Osteocyte (in vitro differentiated cells): ENCODE results near the gene ADD2. TPM values are rescaled to one million over a fixed set of nuclear protein-coding genes. Genes with fewer than 3 reads are reported as not detected.

ENCODE experiments used
- DNase-seq: peaks from one replicate; pipeline ENCODE4 v3.0.0; 2021; ENCODE audit warnings: mixed read lengths; ENCODE audit not compliant: unreplicated experiment; ENCODE audit errors: extremely low spot score
- H3K27ac Mint-ChIP-seq: one replicate; pipeline ENCODE4 v1.8.0; 2021; ENCODE audit warnings: mild to moderate bottlenecking, mixed read lengths; ENCODE audit not compliant: unreplicated experiment
- H3K27me3 Mint-ChIP-seq: one replicate; pipeline ENCODE4 v1.8.0; 2021; ENCODE audit warnings: mixed read lengths; ENCODE audit not compliant: unreplicated experiment
- H3K36me3 Mint-ChIP-seq: one replicate; pipeline ENCODE4 v1.8.0; 2021; ENCODE audit warnings: mixed read lengths; ENCODE audit not compliant: unreplicated experiment
- H3K4me1 Mint-ChIP-seq: one replicate; pipeline ENCODE4 v1.8.0; 2021; ENCODE audit warnings: mixed read lengths; ENCODE audit not compliant: unreplicated experiment
- H3K4me3 Mint-ChIP-seq: one replicate; pipeline ENCODE4 v1.8.0; 2021; ENCODE audit warnings: mild to moderate bottlenecking, moderate library complexity, mixed read lengths; ENCODE audit not compliant: unreplicated experiment
- H3K9me3 Mint-ChIP-seq: one replicate; pipeline ENCODE4 v1.8.0; 2021; ENCODE audit warnings: mixed read lengths; ENCODE audit not compliant: unreplicated experiment
- total RNA-seq: library from RNA; stranded (reverse); gene quantifications from 2 replicates; pipeline ENCODE4 v1.2.1, GENCODE V29; 2021
- TF ChIP-seq, protein P1 (sequence below): fragments of 200-600 bp; sonication (generic); IDR thresholded peaks from 2 replicates; pipeline ENCODE4 v1.5.0; 2021; ENCODE audit warnings: antibody characterized with exemption, mild to moderate bottlenecking, moderate library complexity

ADD2 gene
- total RNA-seq, 1 donor from 2014 or later: not detected

DNA sequence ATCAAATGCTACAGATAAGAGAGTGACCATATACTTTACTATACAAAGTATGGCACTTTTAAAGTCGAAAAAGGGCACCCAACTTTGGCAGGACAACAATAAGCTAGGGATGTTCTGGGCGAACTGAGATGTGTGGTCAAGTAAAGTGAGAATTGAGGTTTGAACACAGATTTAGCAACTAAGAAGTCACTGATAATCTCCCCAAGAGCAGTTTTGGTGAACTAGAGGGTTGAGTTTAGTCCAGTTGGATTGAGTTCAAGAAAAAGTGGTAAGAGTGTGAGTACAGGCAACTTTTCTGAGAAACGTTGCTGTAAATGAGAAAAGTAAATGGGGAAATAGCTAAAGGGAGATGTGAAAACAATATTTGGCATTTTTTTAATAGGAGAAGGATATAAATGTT lies 148.8 kb downstream of the ADD2 start:
- H3K4me1 Mint-ChIP-seq: no peaks in the 10 kb centered on the region
- TF ChIP-seq, protein P1, sequence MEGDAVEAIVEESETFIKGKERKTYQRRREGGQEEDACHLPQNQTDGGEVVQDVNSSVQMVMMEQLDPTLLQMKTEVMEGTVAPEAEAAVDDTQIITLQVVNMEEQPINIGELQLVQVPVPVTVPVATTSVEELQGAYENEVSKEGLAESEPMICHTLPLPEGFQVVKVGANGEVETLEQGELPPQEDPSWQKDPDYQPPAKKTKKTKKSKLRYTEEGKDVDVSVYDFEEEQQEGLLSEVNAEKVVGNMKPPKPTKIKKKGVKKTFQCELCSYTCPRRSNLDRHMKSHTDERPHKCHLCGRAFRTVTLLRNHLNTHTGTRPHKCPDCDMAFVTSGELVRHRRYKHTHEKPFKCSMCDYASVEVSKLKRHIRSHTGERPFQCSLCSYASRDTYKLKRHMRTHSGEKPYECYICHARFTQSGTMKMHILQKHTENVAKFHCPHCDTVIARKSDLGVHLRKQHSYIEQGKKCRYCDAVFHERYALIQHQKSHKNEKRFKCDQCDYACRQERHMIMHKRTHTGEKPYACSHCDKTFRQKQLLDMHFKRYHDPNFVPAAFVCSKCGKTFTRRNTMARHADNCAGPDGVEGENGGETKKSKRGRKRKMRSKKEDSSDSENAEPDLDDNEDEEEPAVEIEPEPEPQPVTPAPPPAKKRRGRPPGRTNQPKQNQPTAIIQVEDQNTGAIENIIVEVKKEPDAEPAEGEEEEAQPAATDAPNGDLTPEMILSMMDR: no peak

DNA sequence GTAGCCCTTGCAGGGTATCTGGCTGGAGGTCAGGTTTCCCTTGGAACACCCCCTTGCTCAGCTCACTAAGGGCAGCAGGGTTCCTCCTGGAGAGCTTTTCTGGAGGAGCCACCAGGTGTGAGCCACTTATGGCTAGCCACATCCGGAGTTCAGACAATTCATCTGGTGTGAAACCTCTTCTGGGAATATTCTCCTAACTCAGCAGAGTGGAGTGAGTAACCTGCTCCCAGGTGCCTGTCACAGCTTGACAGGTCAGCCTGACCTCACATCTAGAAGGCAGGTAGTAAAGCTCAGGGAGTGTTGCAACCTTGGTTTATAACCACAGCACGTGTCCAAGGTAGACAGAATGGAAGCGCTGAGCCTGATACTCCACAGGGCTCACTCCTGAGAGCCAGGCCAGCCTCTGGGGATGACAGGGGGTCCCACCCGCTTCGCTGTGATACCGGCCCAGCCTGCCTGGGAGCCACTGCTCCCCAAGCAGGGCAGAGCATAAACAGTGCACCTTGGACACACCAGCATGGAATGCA lies 151.8 kb downstream of the ADD2 start:
- DNase-seq: no peak
- Mint-ChIP-seq H3K9me3 (no peaks in the 10 kb centered on the region), H3K4me1 (no peaks in the 10 kb centered on the region), H3K36me3 (no peaks in the 10 kb centered on the region), H3K4me3 (no peak overlapping the region), H3K27ac (no peak overlapping the region), H3K27me3 (peaks cover 40% of the 10 kb centered on the region)
- TF ChIP-seq, protein P1: no peak

More for the DNA sequence above, 148.8 kb downstream of the ADD2 start:
- no peaks in the 10 kb centered on the region for H3K9me3 Mint-ChIP-seq
- DNase-seq: no peak
- peaks cover 41% of the 10 kb centered on the region for H3K27me3 Mint-ChIP-seq
- H3K27ac Mint-ChIP-seq: no peak overlapping the region
- no peak overlapping the region for H3K4me3 Mint-ChIP-seq
- H3K36me3 Mint-ChIP-seq: no peaks in the 10 kb centered on the region

DNA sequence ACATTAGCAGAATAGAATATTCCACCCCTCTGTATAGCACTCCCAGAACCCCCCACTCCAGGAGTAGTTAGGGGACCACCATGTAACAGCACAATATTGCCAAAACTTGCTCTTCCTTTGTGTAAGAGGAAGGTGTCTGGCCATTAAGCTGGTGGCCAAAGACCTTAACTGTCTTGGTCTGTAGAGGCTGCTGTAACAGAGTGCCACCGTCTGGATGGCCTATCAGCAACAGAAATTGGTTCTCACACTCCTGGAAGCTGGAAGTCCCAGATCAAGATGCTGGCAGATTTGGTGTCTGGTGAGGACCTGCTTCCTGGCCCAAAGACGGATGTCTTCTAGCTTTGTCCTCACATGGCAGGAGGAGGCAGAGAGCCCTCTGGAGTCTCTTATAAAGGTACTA lies 152.8 kb downstream of the ADD2 start:
- no peak for DNase-seq
- H3K27me3 Mint-ChIP-seq: peaks cover 35% of the 10 kb centered on the region
- H3K27ac Mint-ChIP-seq: no peak overlapping the region
- TF ChIP-seq, protein P1: no peak
- no peaks in the 10 kb centered on the region for H3K4me1 Mint-ChIP-seq
- H3K36me3 Mint-ChIP-seq: no peaks in the 10 kb centered on the region
- H3K4me3 Mint-ChIP-seq: no peak overlapping the region
- H3K9me3 Mint-ChIP-seq: no peaks in the 10 kb centered on the region

DNA sequence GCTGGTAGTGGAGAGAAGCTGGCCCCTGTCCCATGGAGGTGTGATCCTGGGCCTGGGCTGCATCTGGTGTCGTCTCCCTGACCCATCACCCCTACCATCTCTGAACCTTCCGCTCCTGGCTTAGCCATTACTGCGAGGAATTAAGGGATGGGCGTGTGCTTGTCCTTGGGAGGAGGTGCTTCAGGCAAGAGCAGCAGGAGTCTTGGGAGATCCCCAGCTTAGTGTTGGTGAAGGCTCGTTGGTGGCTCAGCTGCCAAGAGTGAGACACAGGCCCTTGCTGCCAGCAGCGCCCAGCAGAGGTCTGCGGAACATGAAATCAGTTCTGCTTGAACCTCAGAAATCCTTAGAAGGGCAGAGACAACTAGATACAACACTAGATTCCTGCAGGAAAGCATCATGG lies 154.5 kb downstream of the ADD2 start:
- Mint-ChIP-seq H3K27me3 (peaks cover 22% of the 10 kb centered on the region), H3K9me3 (no peaks in the 10 kb centered on the region), H3K27ac (no peak overlapping the region), H3K36me3 (no peaks in the 10 kb centered on the region), H3K4me1 (no peaks in the 10 kb centered on the region), H3K4me3 (no peak overlapping the region)
- TF ChIP-seq, protein P1: no peak
- no peak for DNase-seq

DNA sequence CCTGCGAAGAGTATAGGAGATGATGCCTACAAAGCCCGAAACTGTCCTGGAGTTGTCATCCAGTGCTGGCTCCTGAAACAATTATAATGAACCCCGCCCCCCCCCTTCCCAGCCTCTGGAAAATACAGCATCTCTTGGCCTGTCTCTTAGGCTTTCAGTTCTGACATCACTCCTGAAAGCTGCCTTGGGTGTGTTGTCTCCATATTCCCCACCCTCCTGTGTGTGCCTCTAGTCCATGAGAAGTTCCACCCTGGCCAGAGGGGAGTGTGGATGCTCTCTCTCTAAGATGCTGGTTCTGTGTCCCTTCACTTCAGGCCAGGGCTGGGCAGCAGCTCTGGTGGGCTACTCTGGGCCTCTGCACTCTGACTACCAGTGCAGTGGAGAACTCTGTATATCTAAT lies 155.4 kb downstream of the ADD2 start:
- peaks cover 20% of the 10 kb centered on the region for H3K27me3 Mint-ChIP-seq
- no peak overlapping the region for H3K27ac Mint-ChIP-seq
- no peaks in the 10 kb centered on the region for H3K4me1 Mint-ChIP-seq
- TF ChIP-seq, protein P1: no peak
- no peaks in the 10 kb centered on the region for H3K36me3 Mint-ChIP-seq
- no peak overlapping the region for H3K4me3 Mint-ChIP-seq
- no peaks in the 10 kb centered on the region for H3K9me3 Mint-ChIP-seq
- no peak for DNase-seq
